Coronary artery (tissue), 2 donors: Measurements from ENCODE around the gene MAPK7.

Experiments used
- DNase-seq: peaks from one replicate; pipeline ENCODE4 v3.0.0-alpha.2; 2017; ENCODE audit warnings: low spot score
- H3K27ac ChIP-seq, 2 donors: fragments of 200-600 bp; sonication (generic); one replicate each; pipeline ENCODE4 v1.5.1; 2016 to 2019
- H3K4me3 ChIP-seq: fragments of 200-600 bp; sonication (generic); 2 replicates; pipeline ENCODE4 v1.5.1; 2016; ENCODE audit warnings: mild to moderate bottlenecking, moderate library complexity
- CTCF ChIP-seq: fragments of 200-600 bp; sonication (generic); IDR thresholded peaks from one replicate; pipeline ENCODE4 v1.5.1; 2019; ENCODE audit warnings: antibody characterized with exemption

Gene MAPK7

GRCh38 chr17:19343256-19343630, 35.1 kb upstream of the MAPK7 start:
- TF ChIP-seq CTCF, result no peak
- Histone ChIP-seq H3K4me3 (no peak overlapping the region), H3K27ac (no peak overlapping the region)
- DNase-seq, result no peak

DNA sequence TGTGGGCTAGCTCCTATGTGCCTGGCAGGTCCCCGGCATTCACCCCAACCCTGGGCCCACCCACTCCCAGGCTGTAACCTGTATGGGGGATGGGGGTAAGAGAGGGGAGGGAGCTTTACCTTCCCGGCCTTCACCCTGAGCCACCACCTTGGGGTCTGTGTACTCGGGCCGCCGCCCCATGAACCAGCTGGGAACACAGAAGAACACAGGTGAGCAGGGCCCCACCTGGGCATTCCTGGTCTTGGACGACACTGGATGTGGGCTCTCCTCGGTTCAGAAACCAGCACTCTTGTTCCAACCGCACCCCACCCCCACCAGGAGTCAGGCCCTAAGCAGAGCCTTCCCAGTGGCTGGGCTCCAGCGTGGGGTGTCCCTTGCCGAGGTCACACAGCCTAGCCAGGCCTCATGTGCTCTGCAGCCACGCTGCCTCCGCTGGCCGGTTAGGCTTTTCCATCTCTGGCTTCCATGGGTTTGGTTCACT, 34.6 kb upstream of the MAPK7 start:
- H3K27ac ChIP-seq, result no peak overlapping the region
- H3K4me3 ChIP-seq, result no peak overlapping the region
- no peak for TF ChIP-seq CTCF
- DNase-seq, result peak; percentile 68

DNA sequence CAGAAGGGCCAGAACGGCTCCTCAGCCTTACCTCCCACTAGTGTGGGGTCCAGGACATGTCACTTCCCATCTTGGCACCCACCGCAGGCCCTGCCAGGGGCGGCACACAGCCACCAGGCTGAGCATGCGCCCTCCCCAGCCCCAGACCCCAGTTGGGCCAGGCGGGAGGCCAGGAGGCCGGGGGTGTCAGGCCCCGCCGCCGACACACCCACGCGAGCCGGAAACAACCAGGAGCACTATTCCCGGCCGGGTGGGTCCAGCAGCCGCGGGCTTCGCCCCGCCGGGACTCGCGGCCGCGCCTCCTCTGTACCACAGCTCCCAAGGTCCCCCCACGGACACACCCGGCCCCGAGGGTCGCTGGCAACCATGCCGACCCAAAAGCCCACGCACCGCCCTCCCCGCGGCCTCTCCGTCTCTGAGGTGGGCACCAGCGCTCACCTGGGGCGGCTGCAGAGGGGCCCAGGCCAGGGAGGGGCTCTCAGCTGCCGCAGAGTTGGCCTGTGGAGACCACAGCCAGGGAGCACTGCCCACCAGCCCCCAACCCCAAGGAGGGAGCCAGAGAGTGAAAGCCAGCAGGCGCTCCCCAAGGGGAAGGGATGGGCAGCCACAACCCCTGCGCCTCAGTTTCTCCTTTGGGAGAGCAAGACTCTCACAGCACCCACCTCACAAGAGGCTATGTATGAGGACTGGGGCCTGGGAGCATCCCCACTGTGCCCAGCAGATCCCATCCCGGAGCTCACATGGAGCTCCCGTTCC, 33.8 kb upstream of the MAPK7 start:
- H3K27ac ChIP-seq, result peak overlapping the region in 1 of 2 donors; percentile 94
- peak; percentile 49 for DNase-seq

GRCh38 chr17:19345067-19345460, 33.2 kb upstream of the MAPK7 start:
- H3K27ac ChIP-seq, result peak overlapping the region; percentile 69 to 94
- no peak for TF ChIP-seq CTCF
- no peak overlapping the region for H3K4me3 ChIP-seq
- DNase-seq, result peak; percentile 66

More for the DNA sequence above, 33.8 kb upstream of the MAPK7 start:
- H3K4me3 ChIP-seq, result no peak overlapping the region
- TF ChIP-seq CTCF, result no peak

GRCh38 chr17:19345486-19346350, 32.6 kb upstream of the MAPK7 start:
- no peak for DNase-seq
- Histone ChIP-seq H3K4me3 (no peak overlapping the region), H3K27ac (peak overlapping the region; percentile 69 to 94)
- no peak for TF ChIP-seq CTCF

- no peak for TF ChIP-seq CTCF
- peak overlapping the region; percentile 69 to 94 for H3K27ac ChIP-seq
- peak; percentile 91 for DNase-seq
- no peak overlapping the region for H3K4me3 ChIP-seq
Observed at GRCh38 chr17:19346351-19347255, 31.7 kb upstream of the MAPK7 start.
